SK-N-MC (cell line): ENCODE results near the gene MAML1.

Experiments used
- EZH2 ChIP-seq: fragments of 200-600 bp; sonication (generic); IDR thresholded peaks from one replicate; pipeline ENCODE4 v1.6.1; 2017; ENCODE audit warnings: antibody characterized with exemption
- POLR2AphosphoS5 ChIP-seq: IDR thresholded peaks from 2 replicates; pipeline ENCODE4 v1.6.1; 2012; ENCODE audit warnings: mild to moderate bottlenecking, low read depth, low read length, borderline replicate concordance

- TF ChIP-seq POLR2AphosphoS5 (no peak), EZH2 (no peak)
Measured at GRCh38 chr5:179747811-179748210, 15.2 kb downstream of the MAML1 start.
